Islet precursor cell (in vitro differentiated cells): ENCODE data around the gene NCOA1.
"Not testable (repeated sequence)": the region's sequence is repeated elsewhere in the genome, so short reads cannot be mapped to it uniquely, and the experiment has no call there.

Experiments
- DNase-seq: peaks from one replicate; pipeline ENCODE4 v3.0.0-alpha.2; 2018

NCOA1 gene

DNA sequence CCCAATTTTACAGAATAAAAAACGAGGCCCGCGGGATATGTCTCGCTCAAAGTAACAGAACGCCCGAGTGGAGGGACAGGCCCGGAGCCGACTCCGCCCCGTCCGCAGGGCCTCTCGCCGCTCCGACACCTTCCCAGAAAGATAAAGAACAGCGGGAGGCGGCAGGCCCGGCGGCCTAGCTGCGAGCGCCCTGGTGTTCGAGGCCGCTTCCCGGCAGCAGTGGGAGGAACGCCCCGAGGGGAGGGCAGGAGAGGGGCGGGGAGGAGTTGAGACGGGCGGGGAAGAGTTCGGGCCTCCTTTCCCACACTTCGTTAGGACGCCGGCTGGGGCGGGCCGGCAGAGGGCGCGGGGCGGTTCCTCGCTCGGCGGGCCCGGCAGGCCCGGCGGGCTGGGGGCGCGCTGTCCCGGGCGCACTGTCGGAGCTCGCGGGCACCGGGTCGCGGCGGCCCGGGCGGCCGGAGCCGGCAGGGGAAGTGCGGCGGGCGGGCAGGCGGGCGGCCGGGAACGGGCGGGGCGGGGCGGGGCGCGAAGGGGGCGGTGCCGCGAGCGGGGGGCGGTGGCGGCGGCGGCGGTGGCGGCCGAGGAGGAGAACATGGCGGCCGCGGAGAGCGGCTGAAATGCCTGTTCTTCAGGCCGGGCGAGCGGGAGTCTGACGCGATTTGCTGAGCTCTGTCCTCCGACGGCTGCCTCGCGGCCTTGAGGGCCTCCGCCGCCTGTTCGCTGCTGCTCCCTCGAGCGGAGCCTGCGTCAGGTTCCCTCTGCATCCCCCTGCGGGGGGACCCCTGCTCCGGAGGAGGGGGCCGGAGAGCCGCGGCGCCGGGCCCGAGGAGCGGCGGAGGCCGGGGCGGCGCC lies at the start of gene NCOA1:
Gene NCOA1 (plus strand): TSS at position 565 of the 852 bp plus-strand sequence. CDS start 167,424 bp downstream, outside the sequence.
- DNase-seq, result peak; percentile 96

GRCh38 chr2:24448797-24449196 lies 42.3 kb upstream of the NCOA1 start:
- no peak for DNase-seq

- DNase-seq, result no peak
Measured at GRCh38 chr2:24449344-24449743, 41.7 kb upstream of the NCOA1 start.

GRCh38 chr2:24451805-24452501 lies 39.1 kb upstream of the NCOA1 start:
- no peak for DNase-seq

DNA sequence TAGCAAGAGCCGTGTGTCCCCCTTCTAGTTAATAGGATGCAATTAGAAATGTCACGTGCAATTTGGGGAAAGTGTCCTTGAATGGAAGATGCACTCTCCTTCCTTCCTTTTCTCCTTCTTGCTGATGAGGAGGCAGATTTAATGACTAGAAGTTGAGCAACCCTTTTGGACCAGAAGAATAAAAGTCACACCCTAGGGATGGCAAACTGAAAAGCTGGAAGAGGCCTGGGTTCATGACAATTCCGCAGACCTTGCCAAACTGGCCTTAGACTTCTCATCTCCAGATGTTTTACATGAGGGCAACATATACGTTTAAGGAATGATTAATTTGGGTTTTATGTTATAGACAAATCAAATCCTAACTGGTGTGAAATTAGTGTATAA lies 38.6 kb upstream of the NCOA1 start:
- no peak for DNase-seq

- DNase-seq, result no peak
Measured at GRCh38 chr2:24453379-24454073, 37.5 kb upstream of the NCOA1 start.

DNA sequence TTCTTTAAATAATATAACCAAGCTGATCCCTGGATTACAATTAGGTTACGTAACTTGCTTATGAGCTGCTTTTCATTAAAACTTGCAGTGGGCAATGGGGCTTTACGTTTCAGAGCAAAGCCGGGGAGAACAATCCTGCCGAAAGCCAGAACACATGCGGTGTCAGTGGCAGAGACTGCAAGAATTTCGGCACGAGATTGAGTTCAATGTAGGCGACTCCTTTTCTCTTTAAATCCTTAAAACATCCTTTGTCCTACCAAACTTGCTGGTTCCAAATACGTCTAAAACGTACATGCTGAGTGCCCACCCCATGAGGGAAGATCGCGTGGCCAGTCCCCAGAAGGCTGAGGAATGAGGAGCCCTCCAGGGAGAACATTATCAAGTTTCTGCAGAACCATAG lies 36.8 kb upstream of the NCOA1 start:
- no peak for DNase-seq

- DNase-seq, result peak; percentile 74
Measured at GRCh38 chr2:24456599-24457556, 34.2 kb upstream of the NCOA1 start.

DNA sequence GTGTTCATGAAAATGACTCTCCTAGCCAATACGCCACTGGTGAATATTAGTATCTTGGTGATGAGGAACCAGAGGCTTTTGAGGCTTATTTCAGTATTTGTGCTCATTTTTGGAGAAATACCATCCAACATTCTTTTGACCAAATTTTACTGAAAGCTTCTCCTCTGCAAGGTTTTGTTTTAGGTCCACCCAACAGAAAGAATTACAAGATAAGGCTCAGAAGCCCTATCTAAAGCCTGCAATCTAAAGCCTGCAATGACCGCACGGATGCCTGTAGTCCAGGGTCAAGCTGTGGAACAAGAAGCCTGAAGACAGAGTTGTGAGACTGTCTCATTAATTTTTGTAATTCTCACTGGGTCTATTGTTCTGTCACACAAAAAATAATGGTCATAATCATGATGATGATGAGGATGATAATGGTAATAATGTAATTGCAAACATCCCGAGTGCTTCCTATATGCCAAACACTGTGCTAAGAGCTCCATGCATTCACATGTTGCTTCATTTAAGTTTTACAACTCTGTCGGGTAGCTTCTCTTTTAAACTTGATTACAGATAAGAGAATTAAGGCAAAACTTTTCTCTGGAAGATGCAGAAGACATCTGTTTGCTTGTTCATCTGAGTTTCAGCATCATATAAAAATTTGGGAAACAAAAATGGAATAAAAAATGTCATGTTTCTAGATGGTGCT lies 33.2 kb upstream of the NCOA1 start:
- DNase-seq, result no peak

DNA sequence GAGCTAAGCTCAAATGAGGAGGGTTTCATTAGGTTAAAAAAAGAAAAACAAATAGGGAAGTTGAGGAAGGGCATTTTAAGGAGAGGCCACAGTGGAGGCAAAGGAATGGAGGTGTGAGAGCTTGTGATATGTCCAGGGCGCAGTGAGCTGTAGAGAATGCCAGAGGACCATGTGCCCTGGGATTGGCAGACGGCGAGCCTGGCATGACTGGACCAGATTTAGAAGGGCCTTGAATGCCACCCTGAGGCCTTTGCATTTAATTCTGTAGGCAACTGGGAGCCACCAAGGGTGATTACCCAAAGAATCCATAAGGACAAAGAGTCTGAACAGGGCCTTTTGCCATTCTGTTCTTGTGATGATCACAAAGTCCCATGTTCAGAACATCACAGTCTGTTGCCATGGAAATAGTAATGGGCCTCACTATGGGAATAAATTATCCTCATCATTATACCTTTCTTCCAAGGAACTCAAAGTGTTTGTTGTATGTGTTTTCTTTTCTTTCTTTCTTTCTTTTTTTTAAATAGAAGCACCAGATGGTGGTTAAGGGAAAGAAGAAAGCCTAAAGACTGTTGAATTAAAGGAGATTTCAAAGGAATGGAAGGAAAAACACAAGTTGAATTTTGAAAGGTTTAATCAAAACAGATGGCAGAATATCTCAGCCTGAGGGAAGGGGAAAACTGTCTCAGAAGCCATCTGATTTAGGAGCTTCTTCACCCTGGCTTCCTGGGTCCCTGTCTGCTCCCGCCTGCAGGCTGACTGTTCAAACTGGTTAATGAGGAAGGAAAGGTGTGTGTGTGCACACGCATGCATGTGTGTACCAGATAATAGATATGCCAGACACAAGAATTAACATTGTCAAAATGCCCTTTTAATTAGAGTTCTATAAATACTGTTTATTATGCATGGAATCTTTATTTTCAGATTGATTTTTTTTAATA lies 31.6 kb upstream of the NCOA1 start:
- DNase-seq, result no peak

GRCh38 chr2:24461685-24462084 lies 29.4 kb upstream of the NCOA1 start:
- no peak for DNase-seq

DNA sequence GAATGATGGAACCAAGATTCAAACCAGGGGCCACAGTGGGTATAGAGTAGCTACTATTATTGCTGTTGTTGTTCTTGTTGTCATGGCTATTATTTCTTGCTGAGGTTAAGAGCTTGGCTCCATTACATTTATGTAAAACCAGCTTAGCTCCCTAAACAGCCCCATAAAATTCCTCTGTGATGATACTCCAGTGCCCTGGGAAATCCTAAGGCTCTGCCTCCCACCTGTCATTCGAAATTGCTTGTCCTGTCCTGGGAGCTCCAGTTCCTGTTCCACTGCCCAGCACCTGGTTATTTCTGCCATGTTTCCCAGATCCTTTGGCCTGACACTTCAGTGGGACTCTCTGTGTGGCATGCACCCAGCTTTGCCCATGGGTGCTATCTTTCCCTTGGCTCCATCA lies 27.8 kb upstream of the NCOA1 start:
- DNase-seq, result no peak

DNA sequence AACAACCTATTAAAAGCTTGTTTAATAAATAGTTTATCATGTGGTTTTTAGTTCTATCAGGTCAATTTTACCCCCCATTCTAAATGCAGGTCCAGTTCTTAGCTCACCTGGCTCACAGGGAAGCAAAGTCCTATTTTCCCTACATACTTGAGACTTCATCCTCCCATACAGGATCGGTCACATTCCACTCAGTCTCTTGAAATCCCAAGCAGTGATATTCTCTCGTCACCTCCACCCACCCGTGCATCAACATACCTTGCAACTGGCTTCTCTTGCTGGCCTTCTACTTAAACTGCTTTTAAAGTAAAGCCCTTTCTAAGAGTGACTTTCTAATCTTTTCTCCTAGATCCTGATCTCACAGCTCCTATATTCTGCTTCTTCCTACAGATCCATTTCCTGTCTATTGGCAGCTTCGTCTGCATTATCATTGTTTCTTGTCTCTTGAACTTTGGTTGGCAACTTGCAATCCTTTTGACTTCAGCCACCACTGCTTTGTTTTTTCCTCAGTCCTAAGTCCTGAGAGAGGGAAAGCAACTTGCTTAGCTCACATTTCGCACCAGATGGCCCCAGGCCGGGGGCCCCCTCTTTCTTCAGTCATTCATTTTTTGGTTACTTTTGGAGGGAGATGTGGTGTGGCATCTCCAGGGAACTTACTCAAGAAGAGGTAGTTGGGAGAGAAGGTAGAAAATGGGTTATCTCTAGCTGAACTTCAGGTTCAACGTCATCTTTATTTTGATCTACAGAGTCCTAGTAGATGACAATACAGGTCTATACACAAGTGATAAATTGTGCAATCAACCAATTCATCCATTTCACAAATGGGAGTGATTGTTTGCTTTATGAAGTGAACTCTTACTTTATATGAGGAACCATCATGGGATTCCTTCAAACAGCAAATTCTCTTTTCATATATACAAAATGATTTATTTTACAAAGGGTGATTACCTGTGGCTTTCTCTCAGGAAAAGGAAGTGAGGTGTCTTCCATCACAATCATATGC lies 23.9 kb upstream of the NCOA1 start:
- DNase-seq, result peak; percentile 74

GRCh38 chr2:24468453-24468852 lies 22.6 kb upstream of the NCOA1 start:
- not testable (repeated sequence) for DNase-seq

GRCh38 chr2:24469148-24469650 lies 21.9 kb upstream of the NCOA1 start:
- DNase-seq, result no peak

DNA sequence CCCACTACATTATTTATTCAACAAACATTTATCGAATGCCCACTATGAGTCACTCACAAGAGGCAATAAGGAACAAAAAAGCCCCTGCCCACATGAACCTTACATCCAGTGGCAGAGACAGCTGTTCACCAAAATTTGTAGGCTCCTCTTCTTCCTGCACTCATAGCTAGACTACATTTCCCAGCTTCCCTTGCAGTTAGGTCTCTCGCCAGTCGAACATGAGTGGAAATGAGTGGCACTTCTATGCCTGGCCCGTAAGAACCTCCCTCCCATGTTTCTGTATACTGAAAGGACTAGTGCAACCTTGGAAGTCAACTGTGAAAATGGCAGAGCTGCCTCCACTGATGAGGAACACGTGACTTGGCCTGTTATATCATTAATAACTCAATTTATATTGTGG lies 19.4 kb upstream of the NCOA1 start:
- no peak for DNase-seq

DNA sequence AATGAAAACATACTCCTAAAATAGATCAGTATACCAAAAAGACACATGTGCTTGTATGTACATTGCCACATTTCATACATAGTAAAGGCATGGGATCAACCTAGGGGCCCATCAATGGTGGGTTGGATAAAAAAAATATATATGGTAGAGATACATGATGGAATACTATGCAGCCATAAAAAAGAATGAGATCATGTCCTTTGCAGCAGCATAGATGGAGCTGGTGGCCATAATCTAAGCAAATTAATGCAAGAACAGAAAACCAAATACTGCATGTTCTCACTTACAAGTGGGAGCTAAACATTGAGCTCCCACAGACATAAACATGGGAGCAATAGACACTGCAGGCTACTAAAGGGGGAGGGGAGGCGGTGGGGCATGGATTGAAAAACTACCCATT lies 18.6 kb upstream of the NCOA1 start:
- no peak for DNase-seq

DNA sequence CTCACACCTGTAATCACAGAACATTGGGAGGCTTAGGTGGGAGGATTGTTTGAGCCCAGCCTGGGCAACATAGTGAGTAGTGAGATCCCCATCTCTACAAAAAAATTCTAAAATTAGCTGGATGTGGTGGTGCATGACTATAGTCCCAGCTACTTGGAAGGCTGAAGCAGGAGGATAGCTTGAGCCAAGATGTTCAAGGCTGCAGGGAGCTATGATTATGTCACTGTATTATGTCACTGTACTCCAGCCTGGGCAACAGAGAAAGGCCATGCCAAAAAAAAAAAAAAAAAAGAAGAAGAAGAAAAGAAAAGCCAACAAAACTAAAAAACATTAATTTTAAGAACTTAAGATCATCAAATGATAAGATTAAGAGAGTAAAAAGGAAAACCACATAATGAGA lies 17.4 kb upstream of the NCOA1 start:
- no peak for DNase-seq

DNA sequence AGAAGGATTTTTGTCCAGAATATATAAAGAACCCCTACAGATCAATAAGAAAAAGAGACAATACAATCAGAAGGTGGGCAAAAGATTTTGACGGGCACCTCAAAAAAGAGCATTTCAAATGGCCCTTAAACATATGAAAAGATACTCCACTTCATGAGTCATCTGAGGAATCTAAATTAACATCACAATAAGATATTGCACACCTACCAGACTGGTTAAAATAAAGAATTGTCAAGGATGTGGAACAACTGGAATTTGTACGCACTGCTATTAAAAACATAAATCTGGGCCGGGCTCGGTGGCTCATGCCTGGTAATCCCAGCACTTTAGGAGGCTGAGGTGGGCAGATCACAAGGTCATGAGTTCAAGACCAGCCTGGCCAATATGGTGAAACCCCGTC lies 17.0 kb upstream of the NCOA1 start:
- DNase-seq, result no peak
